ENCODE data around the gene RPS19.

DNA sequence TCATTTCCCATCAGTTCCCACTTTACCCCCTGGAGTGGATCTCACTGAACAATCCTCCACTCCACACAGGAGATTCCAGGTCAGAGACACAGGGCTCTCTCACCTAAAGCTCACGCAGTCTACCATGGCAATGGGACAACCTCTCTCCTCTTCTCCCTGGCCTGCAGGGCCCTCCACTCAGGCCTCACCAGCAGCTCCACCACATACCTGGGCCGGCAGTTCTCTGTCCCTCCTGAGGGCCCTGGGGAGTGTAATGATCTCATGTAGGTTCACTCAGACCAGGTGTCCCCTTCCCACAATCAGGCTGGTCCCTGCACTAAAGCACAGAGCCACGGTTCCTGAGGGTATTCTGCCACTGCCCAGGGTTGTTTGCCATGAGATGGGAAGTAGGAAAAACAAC is 48.1 kb upstream of the RPS19 start:
- TF ChIP-seq, protein P1, sequence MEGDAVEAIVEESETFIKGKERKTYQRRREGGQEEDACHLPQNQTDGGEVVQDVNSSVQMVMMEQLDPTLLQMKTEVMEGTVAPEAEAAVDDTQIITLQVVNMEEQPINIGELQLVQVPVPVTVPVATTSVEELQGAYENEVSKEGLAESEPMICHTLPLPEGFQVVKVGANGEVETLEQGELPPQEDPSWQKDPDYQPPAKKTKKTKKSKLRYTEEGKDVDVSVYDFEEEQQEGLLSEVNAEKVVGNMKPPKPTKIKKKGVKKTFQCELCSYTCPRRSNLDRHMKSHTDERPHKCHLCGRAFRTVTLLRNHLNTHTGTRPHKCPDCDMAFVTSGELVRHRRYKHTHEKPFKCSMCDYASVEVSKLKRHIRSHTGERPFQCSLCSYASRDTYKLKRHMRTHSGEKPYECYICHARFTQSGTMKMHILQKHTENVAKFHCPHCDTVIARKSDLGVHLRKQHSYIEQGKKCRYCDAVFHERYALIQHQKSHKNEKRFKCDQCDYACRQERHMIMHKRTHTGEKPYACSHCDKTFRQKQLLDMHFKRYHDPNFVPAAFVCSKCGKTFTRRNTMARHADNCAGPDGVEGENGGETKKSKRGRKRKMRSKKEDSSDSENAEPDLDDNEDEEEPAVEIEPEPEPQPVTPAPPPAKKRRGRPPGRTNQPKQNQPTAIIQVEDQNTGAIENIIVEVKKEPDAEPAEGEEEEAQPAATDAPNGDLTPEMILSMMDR (IDR thresholded peaks at IDR 0.05): no peak
- no peak for TF ChIP-seq POLR2AphosphoS5 (IDR thresholded peaks at IDR 0.05)
